HL-60/S4 (cell line): ENCODE data around the gene KRTAP20-3.

Experiments used
- in situ Hi-C: fragments of 300-500 bp; cut with MboI; formaldehyde crosslinking; loops from 2 replicates; pipeline ENCODE4 v1.14.3; 2022; ENCODE audit warnings: low sequenced_read_pairs

Gene KRTAP20-3

DNA sequence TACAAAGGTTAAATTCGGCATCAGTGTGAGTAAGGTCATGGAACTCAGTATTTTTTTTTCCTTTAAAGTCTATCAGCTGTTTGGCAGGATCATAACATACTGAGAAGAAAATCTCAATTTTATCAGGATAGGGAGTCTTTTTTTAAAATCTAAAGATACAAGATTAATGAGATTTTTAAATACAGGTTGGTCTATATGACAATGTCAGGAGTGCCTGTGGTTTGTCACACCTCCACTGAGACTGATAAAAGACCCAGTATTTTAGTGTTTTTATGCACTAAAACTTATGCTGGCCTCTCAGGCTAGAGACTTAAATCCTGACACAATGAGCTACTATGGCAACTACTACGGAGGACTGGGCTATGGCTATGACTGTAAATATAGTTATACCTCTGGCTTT lies at the start of gene KRTAP20-3:
KRTAP20-3 (plus strand) TSS at position 301 of the 400 bp plus-strand sequence.
- in situ Hi-C loops, result no loop called here

DNA sequence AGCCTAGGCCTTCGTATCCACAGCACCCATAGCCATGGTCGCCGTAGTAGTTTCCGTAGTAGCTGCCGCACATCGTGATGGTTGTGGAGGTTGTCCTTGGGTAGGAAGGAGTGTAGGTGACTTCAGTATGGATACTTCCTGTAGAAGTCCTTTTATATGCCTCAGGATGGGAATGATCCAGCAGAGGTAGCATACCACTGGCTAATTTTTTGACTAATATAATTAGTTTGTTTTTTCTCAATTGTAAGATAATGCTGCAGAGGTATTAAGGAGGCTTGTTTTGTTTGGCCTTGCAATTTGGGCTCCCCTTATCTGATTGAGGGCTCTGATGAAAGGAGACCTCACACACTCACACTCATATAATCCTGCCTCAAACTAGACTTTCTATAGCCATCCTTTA lies 43.9 kb upstream of the KRTAP20-3 start, which contains the start of gene KRTAP6-2:
KRTAP6-2 (minus strand) TSS at position 101 of the 400 bp plus-strand sequence; CDS start at position 73, 28 bp downstream.
- in situ Hi-C loops, result no loop called here

DNA sequence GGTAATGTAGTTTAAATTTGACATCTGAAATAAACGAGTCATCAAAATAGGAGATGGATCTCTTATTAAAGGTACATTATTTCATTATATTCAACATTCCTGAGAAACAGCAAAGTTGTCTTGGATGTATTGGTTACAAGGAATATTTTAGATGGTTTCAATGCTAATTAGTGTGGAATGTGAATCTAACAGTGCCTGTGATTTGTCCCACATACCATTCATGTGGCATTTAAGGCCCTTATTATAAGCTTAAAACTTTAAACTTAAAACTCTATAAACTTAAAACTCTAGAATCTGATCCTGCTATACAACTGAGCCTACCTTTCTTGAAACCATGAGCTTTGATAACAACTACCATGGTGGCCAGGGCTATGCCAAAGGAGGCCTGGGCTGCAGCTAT lies 41.9 kb upstream of the KRTAP20-3 start, which contains the start of gene KRTAP22-1:
KRTAP22-1 (plus strand) TSS at position 301 of the 400 bp plus-strand sequence.
- in situ Hi-C loops, result no loop called here

DNA sequence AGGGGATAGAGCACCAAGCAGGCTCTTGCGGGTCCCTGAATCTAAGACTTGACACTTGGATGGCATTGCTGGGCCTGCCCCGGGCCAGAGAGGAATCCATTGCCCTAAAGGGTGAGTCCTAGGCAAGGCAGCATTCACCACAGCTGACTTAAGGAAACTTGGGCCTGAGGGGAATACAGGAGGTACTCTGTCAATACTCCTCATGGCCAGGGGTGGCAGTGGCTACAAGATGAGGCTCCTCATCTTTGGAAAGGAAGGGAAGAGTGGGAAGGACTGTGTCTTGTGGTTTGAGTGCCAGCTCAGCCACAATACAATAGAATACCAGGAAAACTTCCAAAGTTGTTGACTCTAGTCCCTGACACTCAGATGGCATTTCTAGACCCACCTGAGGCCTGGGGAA lies 36.7 kb upstream of the KRTAP20-3 start:
- in situ Hi-C loops, result no loop called here

DNA sequence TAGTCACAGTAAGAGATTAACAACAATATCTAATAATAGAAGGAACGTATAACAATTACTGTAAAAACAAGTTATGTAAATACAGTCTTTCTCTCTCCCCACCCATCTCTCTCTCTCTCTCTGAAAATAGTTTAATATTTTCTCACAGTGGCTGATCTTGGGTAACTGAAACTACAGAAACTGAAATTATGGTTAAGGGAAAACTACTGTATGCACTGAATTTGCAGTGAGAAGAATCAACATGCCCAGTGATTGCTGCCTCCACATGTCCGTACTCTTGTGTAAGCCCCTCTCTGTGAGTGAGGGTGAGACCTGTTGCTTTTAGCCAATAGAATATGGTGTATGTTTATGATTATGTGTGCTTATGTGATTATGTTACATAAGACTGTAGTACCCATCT lies 30.5 kb upstream of the KRTAP20-3 start:
- in situ Hi-C loops, result no loop called here

DNA sequence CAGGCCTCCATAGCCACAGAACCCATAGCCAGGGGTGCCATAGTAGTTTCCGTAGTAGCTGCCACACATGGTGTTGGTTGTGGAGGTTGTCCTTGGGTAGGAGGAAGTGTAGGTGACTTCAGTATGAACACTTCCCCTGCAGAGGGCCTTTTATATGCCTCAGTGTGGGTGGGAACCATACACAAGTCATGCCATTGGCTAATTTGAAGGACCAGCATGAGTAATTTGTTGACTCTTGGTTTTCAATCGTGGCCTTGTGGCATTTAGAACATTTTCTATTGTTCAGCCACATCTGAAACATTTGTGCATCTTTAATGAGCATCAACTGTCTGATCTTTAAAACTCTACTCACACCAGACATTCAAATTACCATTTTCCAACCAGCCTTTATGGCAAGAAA lies 28.8 kb upstream of the KRTAP20-3 start, which contains the start of gene KRTAP6-1:
KRTAP6-1 (minus strand) TSS at position 95 of the 400 bp plus-strand sequence; CDS start at position 69, 26 bp downstream.
- in situ Hi-C loops, result no loop called here

DNA sequence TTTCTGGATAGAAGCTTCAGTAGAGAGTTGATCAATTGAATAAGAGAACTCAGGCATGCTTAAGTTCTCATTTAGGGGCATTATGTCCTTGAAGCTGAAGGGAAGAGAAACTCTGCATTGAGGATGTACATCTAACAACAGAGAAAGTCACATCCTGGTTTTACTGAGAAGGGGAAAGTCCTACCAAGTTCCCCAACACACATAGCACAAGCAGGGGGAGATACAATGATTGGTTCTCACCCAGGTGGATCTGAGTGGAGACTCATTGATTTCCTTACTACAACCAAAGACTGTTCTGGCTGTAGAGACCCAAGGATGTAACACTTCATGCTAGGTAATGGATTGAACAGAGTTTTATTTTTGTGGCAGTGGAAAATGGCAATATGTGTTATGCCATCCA lies 27.5 kb upstream of the KRTAP20-3 start:
- in situ Hi-C loops, result no loop called here

DNA sequence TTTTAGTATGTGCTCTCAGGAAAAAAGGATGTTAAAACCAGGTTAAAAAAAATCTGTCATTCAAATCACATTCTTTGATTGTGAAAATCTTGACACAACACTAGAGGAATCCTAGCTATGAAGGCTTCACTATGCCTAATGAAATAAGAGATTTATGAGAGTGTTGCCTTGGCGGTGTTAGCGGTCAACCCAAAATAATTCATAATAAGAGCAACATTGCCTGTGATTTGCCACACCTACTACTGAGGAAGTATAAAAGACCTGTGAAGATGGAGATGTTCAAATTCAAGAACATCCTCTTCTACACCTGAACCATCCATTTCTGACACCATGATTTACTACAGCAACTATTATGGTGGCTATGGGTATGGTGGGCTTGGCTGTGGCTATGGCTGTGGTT lies 26.5 kb upstream of the KRTAP20-3 start, which contains the start of gene KRTAP20-1:
KRTAP20-1 (plus strand) TSS at position 301 of the 400 bp plus-strand sequence; CDS start at position 331, 30 bp downstream.
- in situ Hi-C loops, result no loop called here

DNA sequence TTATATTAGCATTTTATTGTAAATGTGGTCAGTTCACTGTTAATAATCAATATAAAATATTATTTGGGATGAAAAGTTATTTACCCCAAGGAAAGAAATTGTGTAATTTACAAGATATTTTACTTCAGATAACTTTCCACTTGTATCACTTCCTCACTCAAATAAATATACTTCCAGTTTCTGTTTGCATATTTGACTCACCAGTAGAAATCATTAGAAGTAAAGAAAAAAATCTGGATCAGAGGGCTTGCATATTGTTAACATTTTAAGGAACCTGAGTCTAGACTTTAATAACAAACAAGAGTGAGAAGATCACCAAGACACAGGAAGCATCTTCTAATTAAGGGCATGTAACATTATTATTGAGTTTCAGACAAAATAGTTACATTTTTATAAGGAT lies 22.6 kb upstream of the KRTAP20-3 start:
- in situ Hi-C loops, result no loop called here

DNA sequence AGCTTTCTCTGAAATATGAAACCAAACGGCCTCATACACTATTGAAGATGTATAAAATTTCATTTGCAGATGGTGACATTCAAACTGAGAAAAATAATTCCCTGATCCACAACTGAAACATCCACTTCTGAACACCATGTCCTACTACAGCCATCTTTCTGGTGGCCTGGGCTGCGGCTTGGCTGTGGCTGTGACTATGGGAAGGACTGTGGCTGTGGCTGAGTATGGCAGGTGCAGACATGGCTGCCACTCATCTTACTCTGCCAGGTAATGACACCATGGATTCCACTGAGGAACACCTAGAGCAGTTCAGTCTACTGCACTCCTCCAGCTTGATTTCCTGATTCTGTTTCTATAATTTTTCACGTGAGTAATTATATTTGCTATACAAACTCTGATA lies 22.1 kb upstream of the KRTAP20-3 start, which contains the start of gene KRTAP20-4:
KRTAP20-4 (plus strand) TSS at position 106 of the 400 bp plus-strand sequence.
- in situ Hi-C loops, result no loop called here

DNA sequence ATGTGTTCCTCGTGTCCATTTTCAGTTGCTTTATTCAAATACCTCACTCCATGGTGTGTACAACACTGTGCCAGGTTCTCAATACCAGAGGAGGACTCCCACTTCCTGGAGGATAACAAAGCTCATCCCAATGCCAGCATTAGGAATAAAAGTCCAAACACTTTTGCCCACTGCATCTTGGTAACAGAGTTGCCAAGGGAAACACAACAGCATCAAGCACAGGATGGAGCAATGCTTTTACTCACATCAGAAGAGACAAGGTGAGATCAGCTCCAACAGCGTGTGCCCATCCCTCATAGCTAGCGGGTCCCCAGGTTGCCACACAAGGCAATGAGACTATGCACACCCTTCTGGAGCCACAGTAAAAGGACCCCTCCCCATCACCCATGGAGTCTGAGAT lies 19.3 kb upstream of the KRTAP20-3 start:
- in situ Hi-C loops, result no loop called here

DNA sequence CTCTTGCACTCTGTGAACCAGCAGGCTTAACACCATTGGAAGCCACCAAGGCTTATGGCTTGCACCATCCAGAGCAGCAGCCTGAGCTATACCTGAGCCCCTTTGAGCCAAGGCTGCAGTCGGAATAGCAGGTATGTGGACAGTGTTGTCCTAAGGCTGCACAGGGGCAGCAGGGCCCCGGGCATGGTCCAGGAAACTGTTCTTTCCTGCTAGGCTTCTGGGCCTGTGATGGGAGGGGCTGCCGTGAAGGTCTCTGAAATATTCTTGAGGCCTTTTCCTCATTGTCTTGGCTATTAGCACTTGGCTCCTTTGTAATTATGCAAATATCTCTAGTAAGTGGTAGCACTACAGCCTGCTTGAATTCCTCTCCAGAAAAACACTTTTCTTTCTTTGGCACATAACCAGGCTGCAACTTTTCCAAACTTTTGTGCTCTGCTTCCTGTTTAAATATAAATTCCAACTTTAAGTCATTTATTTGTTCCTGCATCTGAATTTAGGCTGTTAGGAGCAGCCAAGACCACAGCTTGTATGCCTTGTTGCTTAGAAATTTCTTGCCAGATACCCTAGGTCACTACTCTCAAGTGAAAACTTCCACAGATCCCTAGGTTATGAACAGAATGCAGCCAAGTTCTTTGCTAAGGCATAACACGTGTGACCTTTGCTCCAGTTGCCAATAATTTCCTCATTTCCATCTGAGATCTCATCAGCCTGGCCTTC lies 17.1 kb upstream of the KRTAP20-3 start:
- in situ Hi-C loops, result no loop called here

DNA sequence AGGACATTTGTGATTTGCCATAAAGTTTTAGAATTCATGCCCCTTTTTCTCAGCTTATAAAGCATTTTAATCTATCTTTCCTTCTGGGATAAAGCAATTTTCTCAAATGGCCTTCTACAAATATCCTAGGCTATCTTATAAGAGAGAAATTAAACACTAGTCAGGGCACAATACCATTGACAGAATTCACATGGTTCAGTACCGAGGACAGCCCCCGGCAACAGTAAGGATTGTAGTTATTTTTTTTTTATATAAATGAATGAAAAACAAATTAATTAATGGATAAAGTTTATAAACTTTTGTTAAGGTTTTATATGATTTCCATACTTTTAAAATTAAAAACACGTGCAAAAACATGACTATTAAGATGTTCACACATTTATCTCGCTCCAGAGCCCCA lies 14.6 kb upstream of the KRTAP20-3 start:
- in situ Hi-C loops, result no loop called here

DNA sequence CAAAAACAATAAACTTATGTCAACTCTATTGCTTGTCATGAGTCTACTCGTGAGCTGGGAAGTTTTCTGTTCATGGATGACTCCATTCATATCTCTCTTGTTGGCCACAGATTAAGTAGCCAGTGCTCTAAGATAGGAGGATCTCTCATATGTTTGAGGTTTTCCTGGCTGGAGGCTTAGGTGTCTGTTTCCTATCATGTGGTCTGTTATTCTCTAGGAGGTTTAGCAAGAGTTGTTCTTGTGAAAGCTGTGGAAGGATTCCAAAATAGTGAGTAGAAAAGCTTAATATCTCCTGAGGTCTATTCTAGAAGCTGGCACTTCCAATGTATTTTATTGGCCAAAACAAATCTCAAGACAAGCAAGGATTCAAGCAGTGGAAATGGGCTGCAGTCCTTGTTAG lies 13.5 kb upstream of the KRTAP20-3 start:
- in situ Hi-C loops, result no loop called here

DNA sequence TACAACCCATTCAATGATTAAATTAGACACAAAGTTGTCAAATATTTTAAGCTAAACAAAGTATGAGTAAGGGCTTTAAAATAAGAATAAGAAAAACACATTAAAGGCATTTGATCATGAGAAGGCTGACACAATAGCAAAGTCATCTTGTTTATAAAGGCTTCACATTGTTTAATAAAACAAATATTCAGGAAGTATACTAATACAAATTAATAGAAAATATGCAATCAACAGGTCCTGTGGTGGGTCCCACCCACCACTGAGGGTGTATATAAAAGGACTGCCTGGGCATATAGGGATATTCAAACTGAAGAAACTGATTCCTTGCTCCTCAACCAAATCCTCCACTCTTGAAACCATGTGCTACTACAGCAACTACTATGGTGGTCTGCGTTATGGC lies 7.8 kb upstream of the KRTAP20-3 start, which contains the start of gene KRTAP20-2:
KRTAP20-2 (plus strand) TSS at position 301 of the 400 bp plus-strand sequence; CDS start at position 359, 58 bp downstream.
- in situ Hi-C loops, result no loop called here

DNA sequence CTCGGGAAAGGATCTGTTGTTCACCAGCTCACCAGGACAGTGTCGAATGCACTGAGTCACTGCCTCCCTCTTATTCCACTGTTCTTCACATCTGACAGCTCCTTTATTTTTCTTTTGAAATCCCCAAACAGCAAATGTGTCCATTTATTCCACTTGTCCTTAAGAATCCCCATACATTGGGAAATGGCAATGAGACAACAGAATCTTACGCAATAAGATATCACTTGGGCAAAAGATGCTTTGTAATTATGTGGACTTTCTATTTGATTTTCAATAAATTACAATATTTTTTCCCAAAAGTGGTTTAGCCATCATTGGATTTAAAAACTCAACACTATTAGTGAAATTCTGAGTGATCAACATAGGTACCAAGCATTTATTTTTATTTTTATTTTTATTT lies 4.0 kb upstream of the KRTAP20-3 start:
- in situ Hi-C loops, result no loop called here

DNA sequence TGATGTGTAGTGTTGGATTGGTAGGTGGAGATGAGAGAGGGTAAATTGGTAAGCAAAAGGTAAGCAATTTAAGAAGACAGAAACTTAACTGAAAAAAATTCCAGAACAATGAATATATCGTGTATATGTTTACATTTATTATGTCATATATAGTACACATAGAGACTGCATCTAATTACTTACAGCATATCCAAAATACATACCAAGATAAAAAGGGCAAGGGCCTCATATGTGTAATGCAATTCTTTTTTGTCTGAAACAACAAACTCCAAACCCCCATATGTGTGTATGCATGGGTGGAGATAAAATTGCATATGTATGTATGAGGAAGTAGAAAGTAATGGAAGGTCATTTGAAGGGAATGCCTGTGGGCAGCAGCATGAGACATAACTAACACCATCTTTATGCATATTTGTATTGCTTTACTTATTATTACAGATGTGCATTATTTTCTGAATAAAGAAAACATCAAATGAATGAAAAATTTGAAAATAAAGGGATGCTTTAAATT lies 4.3 kb downstream of the KRTAP20-3 start:
- in situ Hi-C loops, result no loop called here

DNA sequence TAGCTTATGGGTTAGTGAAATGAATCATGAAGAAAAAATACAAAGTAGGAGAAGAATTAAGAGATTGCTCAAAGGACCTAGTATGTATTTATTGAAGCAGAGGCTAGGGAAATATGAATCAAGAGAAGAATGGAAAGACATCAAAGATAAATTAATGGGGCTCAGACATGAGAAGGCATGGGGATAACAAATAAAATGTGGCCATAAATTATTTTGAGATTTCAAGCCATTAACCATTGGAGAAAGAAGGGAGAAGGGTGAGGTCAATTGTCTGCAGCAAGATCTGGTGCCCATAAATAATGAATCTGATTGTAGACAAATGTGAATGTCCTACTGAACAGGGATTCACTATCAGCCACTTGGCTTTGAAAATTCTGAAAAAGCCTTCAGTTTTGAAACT lies 10.2 kb downstream of the KRTAP20-3 start:
- in situ Hi-C loops, result no loop called here

DNA sequence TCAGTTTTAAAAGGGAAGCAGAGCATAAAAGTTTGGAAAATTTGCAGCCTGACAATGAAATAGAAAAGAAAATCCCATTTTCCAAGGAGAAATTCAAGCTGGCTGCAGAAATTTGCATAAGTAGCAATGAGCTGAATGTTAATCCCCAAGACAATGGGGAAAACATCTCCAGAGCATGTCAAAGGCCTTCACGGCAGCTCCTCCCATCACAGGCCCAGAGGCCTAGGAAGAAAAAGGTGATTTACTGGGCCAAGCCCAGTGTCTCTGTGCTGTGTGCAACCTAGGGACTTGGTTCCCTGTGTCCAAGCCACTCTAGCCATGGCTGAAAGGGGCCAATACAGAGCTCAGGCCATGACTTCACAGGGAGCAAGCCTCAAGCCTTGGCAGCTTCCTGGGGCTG lies 26.1 kb downstream of the KRTAP20-3 start:
- in situ Hi-C loops, result no loop called here

DNA sequence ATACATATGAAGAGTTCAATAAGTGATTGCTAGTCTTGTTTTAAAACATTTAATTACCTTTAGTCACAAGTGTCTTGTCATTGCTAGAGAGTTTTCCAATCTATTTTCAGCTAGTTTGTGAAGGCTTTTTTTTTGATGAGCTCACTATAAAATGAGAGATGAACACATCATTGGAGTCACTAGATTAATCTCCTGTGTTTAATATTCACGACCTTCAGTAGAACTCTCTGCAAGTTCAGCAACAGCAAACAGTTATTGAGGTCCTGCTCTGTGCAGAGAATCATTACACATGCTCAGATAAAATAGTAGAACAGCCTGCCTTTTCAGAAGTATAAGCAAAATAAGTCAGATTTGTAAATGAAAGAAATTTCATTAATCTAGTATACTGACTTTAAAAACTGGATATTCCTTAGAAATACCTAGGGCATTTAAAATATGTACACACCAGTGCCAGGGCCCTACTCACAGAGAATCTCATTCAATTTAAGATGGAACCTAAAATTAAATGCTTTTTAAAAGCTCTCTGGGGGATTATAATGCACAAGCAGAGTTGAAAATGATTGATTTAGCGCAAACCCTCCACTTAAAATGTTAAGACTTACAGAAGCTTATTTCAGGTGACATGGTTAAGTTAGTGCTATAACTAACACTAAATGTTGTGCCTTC lies 30.5 kb downstream of the KRTAP20-3 start:
- in situ Hi-C loops, result no loop called here

DNA sequence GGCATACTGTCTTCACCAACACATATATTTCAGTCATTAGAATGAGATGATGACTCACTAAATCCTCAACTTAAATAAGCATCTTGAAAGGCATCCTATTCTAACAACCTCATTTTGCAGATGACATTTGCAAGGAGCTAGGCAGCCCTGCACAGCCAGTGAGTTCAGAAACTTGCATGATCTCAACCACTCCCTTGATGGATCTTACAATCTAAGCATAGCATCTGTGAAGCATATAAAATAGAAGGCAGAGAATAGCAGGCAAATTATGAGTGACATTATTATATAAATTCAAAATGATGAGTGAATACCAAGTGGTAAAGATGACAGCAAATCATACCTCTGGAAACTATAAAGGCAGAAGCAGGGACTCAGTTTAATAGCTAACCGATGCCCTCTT lies 31.6 kb downstream of the KRTAP20-3 start:
- in situ Hi-C loops, result no loop called here

DNA sequence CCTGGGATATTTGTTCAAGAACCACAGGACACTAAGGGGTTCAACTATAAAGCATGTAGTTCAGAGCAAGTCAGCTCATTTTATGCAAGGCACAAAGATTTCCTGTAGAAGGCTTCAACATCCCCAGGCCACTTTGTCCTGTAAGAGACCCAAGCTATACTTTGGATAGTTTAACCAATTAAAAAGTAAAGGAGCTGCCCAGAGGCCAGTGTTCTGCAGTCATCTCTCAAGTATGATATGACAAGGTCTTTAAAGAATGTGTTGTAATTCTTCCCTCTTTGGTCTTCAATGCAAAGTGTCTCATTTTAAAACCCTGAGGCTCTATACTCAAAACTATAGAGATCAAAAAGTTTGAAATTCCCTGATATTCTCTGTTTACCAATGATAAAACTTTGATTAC lies 34.1 kb downstream of the KRTAP20-3 start:
- in situ Hi-C loops, result no loop called here
